HG02840 (cell line): ENCODE measurements around the gene PRR36.
"Not testable (repeated sequence)": the region's sequence is repeated elsewhere in the genome, so short reads cannot be mapped to it uniquely, and the experiment has no call there.

Experiments
- ATAC-seq: cut with Tn5 transposase; IDR thresholded peaks from one replicate; pipeline ENCODE4 v1.9.1; 2021; ENCODE audit warnings: mild to moderate bottlenecking, moderate library complexity, moderate number of reproducible peaks; ENCODE audit not compliant: unreplicated experiment, low FRiP score

PRR36 gene

GRCh38 chr19:7862413-7862951, 11.7 kb downstream of the PRR36 start:
- ATAC-seq = no peak

DNA sequence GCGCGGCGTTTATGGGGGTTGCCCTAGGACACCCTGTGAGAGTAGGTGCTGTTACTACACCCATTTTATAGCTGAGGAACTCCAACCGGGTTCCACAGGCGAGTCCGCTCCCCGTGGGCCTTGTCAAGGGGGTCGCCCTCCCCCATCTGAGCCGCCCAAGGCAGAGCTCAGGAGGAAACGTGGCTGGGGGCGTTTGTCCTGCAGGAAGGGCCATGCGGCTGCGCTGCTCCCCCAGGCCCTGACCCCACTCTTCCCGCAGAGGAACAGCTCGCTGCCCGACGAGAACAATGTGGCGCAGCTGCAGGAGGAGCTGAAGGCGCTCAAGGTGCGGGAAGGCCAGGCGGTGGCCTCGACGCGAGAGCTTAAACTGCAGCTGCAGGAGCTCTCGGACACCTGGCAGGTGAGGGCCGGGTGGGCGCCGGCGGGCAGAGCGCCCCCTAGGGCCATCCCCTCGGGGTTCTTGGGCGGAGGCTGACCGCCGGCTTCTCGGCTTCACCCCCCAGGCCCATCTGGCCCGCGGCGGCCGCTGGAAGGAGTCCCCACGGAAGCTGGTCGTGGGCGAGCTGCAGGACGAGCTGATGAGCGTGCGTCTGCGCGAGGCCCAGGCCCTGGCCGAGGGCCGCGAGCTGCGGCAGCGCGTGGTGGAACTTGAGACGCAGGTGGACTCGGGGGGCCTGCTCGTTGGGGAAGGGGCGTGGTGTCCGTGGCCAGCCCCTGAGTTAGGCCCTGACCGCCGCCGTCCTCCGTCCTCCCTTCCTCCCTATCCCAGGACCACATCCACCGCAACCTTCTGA, 12.4 kb downstream of the PRR36 start:
- no peak for ATAC-seq

DNA sequence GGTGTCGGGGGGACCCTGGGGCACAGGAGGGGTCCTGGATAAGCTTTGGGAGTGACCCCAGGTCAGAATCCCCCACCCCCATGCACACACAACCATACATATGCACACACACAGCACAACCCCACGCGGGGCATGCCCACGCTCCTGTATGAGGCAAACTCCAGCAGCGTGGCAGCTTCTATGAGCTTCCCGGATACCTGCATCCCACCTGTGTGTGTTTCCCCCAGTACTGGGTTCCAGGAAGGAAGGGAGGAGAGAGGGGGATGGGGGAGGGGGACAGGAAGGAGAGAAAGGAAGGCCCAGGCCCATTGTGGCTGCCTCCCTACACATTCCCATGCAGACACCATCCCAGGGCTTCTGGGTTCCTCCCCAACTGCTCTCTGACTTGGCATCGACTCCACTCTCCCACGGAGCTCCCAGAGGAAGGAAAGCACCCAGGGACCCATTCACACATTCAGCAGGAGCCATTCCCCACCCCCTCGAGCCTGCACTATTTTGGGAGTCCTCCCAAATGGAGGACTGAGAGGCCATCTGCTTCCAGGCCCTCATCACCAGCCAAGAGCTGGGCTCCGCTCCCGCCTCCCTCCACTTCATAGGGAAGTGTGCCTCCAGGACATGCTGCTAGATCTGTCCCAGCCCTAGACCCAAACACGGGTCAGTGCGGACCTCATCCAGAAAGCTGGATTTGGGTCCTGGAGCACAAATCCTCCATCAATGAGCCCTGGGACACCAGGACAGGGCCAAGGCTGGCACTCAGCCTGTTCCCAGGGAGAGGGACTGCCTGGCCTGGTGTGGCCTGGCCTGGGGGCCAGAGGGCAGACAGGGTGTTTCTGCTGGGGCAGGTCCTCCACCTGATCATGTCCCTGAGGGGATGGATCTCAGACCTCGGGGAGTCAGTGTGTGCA, 13.2 kb downstream of the PRR36 start:
- no peak for ATAC-seq

GRCh38 chr19:7859831-7860713, 14.1 kb downstream of the PRR36 start:
- no peak for ATAC-seq

DNA sequence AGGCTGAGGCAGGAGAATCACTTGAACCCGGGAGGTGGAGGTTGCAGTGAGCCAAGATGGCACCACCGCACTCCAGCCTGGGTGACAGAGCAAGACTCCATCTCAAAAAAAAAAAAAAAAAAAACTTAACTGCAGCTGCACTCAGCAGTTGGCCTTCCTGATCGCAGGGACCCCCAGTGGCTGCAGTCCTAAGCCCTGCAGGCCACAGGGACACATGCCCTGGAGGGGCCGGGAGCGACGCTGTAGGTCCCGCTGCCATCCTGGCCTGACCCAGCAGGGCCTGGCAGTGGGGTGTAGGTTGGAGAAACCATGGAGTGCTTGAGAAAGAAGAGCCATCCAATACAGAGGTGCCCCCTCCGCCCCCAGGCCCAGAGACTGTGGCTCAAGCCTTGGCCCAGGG, 15.1 kb downstream of the PRR36 start:
- not testable (repeated sequence) for ATAC-seq

GRCh38 chr19:7858109-7858770, 15.9 kb downstream of the PRR36 start:
- ATAC-seq = no peak

- no peak for ATAC-seq
Observed at GRCh38 chr19:7857727-7858108, 16.5 kb downstream of the PRR36 start.

DNA sequence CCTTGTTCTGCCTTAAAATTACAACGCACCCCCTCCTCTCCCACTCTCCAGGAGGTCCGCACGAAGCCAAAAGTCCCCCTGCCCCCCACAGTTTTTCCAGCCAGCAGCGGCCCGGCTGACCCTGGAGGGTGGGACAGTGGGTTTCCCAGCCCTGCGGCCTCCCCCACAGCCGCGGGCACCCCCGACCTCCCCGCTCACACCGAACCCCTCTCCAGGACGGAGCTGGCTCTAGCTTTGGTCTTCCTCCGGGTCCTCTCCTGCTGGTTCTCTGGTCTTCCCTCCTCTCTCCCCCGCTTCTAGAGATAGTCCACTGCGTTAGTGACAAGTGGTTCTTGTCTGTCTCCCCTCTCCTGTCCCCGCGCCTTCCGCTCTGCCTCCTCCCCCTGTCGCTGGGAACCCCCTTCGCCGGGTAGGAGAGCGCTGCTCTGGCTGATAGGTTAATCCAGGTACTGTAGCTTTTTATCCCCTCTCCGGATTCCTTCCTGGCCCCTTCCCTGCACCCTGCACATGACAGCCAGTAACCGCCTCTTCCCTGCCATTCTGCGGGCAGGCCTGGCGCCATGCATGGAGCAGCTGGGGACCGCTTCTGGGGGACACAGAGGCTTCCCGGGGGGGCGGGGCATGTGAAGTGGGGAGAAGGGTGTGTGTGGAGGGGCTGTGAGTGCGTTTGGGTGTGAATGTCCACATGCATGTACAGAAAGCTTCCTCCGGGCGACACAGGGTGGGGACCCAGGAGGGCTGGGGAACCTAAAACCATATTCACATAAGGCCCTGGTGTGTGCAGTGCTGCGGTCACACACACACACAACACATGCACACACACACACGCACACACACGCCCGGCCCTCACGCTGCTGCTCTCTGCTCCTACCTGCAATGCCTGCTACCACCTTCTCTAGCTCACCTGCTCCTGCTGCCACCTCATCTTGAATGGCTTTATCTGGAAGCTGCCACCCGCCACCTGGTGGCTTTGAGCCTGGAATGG, 17.2 kb downstream of the PRR36 start:
- no peak for ATAC-seq

DNA sequence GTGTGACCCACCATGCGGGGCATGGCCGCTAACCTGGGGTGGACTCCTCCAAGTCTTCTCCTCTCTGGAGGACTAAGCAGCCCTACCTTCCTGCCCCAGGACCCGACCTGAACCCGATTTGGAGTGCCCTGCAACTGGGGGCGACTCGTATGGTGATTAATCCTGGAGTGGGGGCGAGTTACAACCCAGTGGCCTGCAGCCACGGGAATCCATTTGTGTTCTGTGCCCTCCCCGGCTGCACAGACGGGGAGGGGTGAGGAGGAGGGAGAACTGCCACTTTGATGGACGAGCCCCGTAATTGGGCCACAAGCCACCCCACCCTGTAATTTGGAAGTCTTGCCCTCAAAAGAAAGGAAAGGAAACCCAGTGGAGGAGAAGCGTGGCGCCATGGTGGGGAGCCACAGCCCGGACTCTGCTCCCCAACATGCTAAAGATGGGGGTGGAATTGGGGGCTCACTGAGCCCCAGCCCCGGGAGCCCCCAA, 18.0 kb downstream of the PRR36 start:
- no peak for ATAC-seq

- no peak for ATAC-seq
Observed at GRCh38 chr19:7855426-7856108, 18.6 kb downstream of the PRR36 start.

DNA sequence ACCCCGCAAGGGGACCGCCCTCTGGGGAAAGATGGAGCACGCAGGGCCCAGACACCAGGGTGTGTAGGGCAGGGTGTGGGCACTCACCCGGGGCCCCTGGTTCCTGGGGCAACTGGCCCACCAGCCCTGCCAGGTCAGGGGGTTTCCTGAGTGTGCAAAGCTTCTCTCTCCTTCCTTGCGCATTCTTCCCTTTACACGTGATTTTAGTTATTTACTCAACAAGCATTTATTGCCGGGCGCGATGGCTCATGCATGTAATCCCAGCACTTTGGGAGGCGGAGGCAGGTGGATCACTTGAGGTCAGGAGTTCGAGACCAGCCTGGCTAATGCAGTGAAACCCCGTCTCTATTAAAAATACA, 20.4 kb downstream of the PRR36 start:
- ATAC-seq = no peak

GRCh38 chr19:7852851-7853769, 21.1 kb downstream of the PRR36 start:
- no peak for ATAC-seq

- ATAC-seq = no peak
Observed at GRCh38 chr19:7851623-7852500, 22.3 kb downstream of the PRR36 start.

DNA sequence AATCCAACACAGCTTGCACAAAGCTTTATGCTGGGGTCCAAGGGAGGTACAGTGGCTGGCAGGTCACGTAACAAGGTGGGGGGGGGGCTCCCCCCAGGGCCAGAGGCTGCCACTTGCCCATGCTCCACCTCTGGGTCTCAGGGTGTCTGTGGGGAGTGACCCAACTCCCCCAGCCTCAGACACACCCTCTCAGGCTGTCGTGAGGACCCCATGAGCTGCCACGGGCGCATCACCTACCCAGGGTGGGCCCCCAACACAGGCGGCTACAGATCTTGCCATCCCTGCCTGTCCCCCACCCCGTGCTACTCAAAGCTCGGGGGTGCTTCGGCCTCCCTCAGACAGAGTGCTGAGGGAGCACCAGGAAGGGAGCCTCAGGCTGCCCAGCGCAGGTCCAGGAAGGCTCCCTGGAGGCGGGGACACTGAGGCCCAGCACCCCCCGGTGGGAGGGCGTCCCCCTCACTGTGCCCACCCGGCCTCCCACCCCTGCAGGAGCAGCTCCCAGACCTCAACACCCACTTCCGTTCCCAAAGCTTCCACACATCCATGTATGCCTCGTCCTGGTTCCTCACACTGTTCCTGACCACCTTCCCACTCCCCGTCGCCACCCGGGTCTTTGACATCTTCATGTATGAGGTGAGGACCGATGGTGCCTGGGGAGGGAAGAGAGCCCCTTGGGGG, 23.1 kb downstream of the PRR36 start:
- no peak for ATAC-seq

DNA sequence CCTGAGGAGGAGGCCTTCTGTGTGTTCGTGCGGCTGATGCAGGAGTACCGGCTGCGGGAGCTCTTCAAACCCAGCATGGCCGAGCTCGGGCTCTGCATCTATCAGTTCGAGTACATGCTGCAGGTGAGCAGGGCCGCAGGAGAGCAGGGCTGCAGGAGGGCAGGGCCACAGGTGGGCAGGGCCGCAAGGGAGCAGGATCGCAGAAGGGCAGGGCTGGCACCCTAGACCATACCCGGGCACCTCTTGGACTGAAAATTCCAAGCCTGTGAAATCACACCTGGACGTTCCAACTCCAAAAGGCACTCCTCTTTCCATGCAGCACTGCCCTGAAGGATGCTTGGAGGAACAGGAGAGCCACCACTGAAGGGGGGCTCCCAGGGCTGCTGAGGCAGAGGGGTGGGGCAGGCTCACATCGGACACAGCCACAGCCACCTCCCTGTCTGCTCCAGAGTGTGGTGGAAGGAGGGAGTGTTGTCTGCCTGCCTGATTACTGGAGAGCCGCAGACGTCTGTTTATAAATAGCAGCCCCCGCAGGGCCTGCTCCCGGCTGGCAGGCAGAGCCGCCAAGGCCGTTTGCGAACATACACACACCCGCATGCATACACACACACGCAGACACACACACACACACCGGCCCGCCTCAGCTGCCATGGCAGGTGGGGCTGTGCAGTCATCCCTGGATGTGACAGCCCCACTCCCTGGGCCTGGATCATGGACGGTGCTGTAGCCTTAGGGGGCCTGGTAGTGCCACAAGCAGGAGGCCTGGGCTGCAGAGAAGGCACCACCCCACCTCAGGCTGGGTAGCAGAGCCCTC, 24.0 kb downstream of the PRR36 start:
- no peak for ATAC-seq
